CD4-positive, alpha-beta memory T cell (primary cell): ENCODE measurements around the gene MRNIP. TPM values are rescaled to one million over a fixed set of nuclear protein-coding genes. Genes with fewer than 3 reads are reported as not detected.
A peak's percentile ranks its signal among the peaks of the same experiment; 100 is the strongest.

Experiments
- CTCF ChIA-PET: fragments of 350-600 bp; sonication (Branson Sonifier 250); formaldehyde crosslinking; loops from one replicate; lab custom pipeline; 2021; ENCODE audit warnings: inconsistent platforms; ENCODE audit not compliant: partially characterized antibody; lab: Charles Lee
- POLR2A ChIA-PET: fragments of 350-600 bp; sonication (Branson Sonifier 250); formaldehyde crosslinking; loops from one replicate; lab custom pipeline; 2021; ENCODE audit not compliant: partially characterized antibody; lab: Charles Lee
- DNase-seq, 5 donors: peaks; one replicate each; pipeline versions ENCODE4 v3.0.0 to v3.0.0-alpha.2; 2020 to 2022; ENCODE audit warnings: mixed read lengths in 1 of 5
- H3K27ac ChIP-seq: one replicate; pipeline ENCODE4 v1.7.0; 2013; ENCODE audit warnings: low read depth, low read length
- H3K27me3 ChIP-seq: 2 replicates; pipeline ENCODE4 v1.7.0; 2013; ENCODE audit warnings: mild to moderate bottlenecking, low read length, moderate library complexity; ENCODE audit not compliant: insufficient read depth
- H3K36me3 ChIP-seq: 2 replicates; pipeline ENCODE4 v1.7.0; 2013; ENCODE audit warnings: mild to moderate bottlenecking, low read length, moderate library complexity; ENCODE audit not compliant: insufficient read depth
- H3K4me1 ChIP-seq: 2 replicates; pipeline ENCODE4 v1.7.0; 2013; ENCODE audit warnings: mild to moderate bottlenecking, low read length, moderate library complexity; ENCODE audit not compliant: insufficient read depth
- H3K4me3 ChIP-seq, 2 donors: one replicate each; pipeline ENCODE4 v1.7.0; 2013; ENCODE audit warnings: low read length in 2 of 2, mild to moderate bottlenecking in 1 of 2
- H3K9me3 ChIP-seq, 2 donors: one replicate each; pipeline ENCODE4 v1.7.0; 2013; ENCODE audit warnings: low read length in 2 of 2, control low read depth in 1 of 2; ENCODE audit not compliant: control insufficient read depth in 1 of 2
- H3K27ac Mint-ChIP-seq, 7 donors: one replicate each; pipeline ENCODE4 v1.8.0; 2020 to 2021; ENCODE audit warnings: mixed read lengths in 7 of 7, mild to moderate bottlenecking in 6 of 7, inconsistent platforms in 3 of 7, moderate library complexity in 3 of 7
- H3K27me3 Mint-ChIP-seq, 2 donors: one replicate each; pipeline ENCODE4 v1.8.0; 2020 to 2021; ENCODE audit warnings: mixed read lengths in 2 of 2
- H3K36me3 Mint-ChIP-seq, 2 donors: one replicate each; pipeline ENCODE4 v1.8.0; 2020 to 2021; ENCODE audit warnings: mixed read lengths in 2 of 2, inconsistent platforms in 1 of 2, mild to moderate bottlenecking in 1 of 2
- H3K4me1 Mint-ChIP-seq, 4 donors: one replicate each; pipeline ENCODE4 v1.8.0; 2020 to 2021; ENCODE audit warnings: mixed read lengths in 4 of 4, mild to moderate bottlenecking in 1 of 4
- H3K4me3 Mint-ChIP-seq, 8 donors: one replicate each; pipeline ENCODE4 v1.8.0; 2020 to 2021; ENCODE audit warnings: mixed read lengths in 8 of 8, mild to moderate bottlenecking in 7 of 8, moderate library complexity in 6 of 8, inconsistent platforms in 3 of 8
- H3K9me3 Mint-ChIP-seq, 8 donors: one replicate each; pipeline ENCODE4 v1.8.0; 2020 to 2021; ENCODE audit warnings: mixed read lengths in 8 of 8, mild to moderate bottlenecking in 5 of 8, inconsistent platforms in 3 of 8, moderate library complexity in 1 of 8
- intact Hi-C: fragments of 100-400 bp; cut with micrococcal nuclease; formaldehyde crosslinking; loops from one replicate; pipeline ENCODE4 v1.15.1; 2023
- polyA plus RNA-seq, 2 donors: library from polyadenylated mRNA; unstranded; fragments of 300-500 nt; fragmentation: Illumina TruSeq; gene quantifications; one replicate each; pipeline ENCODE4 v1.2.3, GENCODE V29; 2021
- total RNA-seq, 2 experiments: library from RNA; stranded (reverse); gene quantifications; one replicate each; pipeline ENCODE4 v1.2.3, GENCODE V29; 2021

The MRNIP gene
- total and polyA plus RNA-seq, 4 experiments from 2014 or later: 11.4 to 129 (median 70.9) TPM

DNA sequence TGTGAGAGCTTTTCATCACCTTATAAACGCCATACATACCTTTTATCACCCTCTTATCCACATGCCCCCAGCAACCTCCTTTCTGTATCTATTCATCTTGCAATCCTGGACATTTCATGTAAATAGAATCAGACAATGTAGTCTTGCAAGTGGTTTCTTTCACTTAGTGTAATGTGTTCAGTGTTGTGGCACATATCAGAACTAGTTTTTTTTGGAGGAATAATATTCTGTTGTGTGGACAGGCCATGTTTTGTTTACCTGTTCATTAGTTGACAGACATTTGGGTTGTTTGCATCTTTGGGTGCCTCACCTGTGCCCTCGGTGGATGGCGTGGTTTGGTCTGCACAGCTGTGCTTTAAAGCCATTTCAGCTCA, 36.6 kb downstream of the MRNIP start:
- peak overlapping the region in 1 of 2 donors; percentile 83 for H3K4me3 ChIP-seq
- Mint-ChIP-seq H3K9me3 (peaks cover 0 to 5% (median 0%) of the 10 kb centered on the region in 8 donors), H3K36me3 (peaks cover 22 to 54% of the 10 kb centered on the region in 2 donors), H3K27me3 (peaks cover 0 to 1% of the 10 kb centered on the region in 2 donors), H3K27ac (peak overlapping the region; percentile 96 to 99 (median 97)), H3K4me1 (peaks cover 30 to 77% (median 47%) of the 10 kb centered on the region in 4 donors), H3K4me3 (peak overlapping the region; percentile 93 to 98 (median 96))
- H3K27me3 ChIP-seq: no peaks in the 10 kb centered on the region
- ChIA-PET POLR2A (interaction anchor here (0.5 to 7.5 kb wide), 11 partner anchors 9 to 271 kb away, joined by 3 to 159 read pairs (median 5); partner anchors contain the start of genes LTC4S, MGAT4B, MRNIP and RUFY1), CTCF (interaction anchor here (1.1 to 1.6 kb wide), 5 partner anchors 12 to 25 kb away, joined by 3 to 5 read pairs (median 3); no protein-coding TSS in a partner anchor)
- no peak for DNase-seq
- peaks cover 42% of the 10 kb centered on the region for H3K36me3 ChIP-seq
- H3K4me1 ChIP-seq: peaks cover 52% of the 10 kb centered on the region
- peak overlapping the region; percentile 99 for H3K27ac ChIP-seq
- H3K9me3 ChIP-seq: no peaks in the 10 kb centered on the region
- intact Hi-C loops: no loop called here

DNA sequence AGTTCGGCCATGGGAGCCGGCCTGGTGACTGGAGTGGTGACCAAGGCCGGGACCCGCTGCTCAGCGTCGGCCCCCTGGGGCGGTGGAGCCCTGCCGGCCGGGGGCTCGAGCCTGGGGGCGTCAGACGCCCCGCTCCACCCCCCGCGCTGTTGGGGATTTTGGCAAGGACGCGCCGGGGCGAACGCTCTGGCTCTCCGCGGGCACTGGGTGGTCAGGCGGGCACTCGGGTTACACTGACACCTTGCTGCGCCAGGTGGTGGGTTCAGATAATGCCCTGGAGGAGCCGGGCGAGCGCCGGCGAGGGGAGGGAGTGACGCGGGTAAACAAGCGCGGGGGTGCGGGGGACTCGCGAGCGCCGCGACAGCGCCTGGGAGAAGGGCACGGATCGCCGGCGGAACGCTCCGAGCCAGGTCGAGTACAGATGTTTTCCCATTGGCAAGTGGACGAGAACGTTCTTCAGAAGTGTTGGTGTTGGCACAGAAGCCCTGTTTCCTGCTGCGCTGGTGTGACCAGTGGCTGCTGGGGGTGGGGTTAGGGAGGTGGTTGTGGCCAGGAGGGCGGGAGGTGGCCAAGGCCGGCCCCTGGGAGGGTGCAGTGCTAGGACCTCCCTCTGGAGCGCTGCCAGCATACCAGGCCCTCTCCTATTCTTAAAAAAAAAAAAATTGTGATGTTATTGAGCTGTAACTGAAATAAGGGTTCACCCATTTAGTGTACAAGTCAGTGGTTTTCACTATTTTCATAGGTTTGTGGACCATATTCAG, 37.1 kb downstream of the MRNIP start:
- no peaks in the 10 kb centered on the region for H3K27me3 ChIP-seq
- peaks cover 52% of the 10 kb centered on the region for H3K4me1 ChIP-seq
- H3K27ac ChIP-seq: peak overlapping the region; percentile 99
- H3K36me3 ChIP-seq: peaks cover 37% of the 10 kb centered on the region
- peaks cover 28 to 73% (median 46%) of the 10 kb centered on the region in 4 donors for H3K4me1 Mint-ChIP-seq
- H3K4me3 Mint-ChIP-seq: peak overlapping the region; percentile 93 to 98 (median 96)
- H3K9me3 ChIP-seq: no peaks in the 10 kb centered on the region
- H3K36me3 Mint-ChIP-seq: peaks cover 18 to 48% of the 10 kb centered on the region in 2 donors
- ChIA-PET CTCF (interaction anchor here (1.0 to 2.1 kb wide), 7 partner anchors 13 to 25 kb away, joined by 3 to 15 read pairs (median 3); no protein-coding TSS in a partner anchor), POLR2A (interaction anchor here (0.5 to 7.5 kb wide), 21 partner anchors 10 to 271 kb away, joined by 3 to 159 read pairs (median 6); partner anchors contain the start of genes HNRNPH1, LTC4S, MAML1 and MGAT4B)
- peak overlapping the region; percentile 96 to 99 (median 97) for H3K27ac Mint-ChIP-seq
- peak; percentile 89 to 92 (median 90) for DNase-seq
- intact Hi-C loops: loop anchor here (1.0 to 2.0 kb wide), 2 partner anchors 15 to 123 kb away; partner anchors contain the start of genes CANX and MGAT4B
- peaks cover 0 to 1% of the 10 kb centered on the region in 2 donors for H3K27me3 Mint-ChIP-seq
- H3K9me3 Mint-ChIP-seq: peaks cover 0 to 5% (median 0%) of the 10 kb centered on the region in 8 donors
- H3K4me3 ChIP-seq: peak overlapping the region; percentile 50 to 83

DNA sequence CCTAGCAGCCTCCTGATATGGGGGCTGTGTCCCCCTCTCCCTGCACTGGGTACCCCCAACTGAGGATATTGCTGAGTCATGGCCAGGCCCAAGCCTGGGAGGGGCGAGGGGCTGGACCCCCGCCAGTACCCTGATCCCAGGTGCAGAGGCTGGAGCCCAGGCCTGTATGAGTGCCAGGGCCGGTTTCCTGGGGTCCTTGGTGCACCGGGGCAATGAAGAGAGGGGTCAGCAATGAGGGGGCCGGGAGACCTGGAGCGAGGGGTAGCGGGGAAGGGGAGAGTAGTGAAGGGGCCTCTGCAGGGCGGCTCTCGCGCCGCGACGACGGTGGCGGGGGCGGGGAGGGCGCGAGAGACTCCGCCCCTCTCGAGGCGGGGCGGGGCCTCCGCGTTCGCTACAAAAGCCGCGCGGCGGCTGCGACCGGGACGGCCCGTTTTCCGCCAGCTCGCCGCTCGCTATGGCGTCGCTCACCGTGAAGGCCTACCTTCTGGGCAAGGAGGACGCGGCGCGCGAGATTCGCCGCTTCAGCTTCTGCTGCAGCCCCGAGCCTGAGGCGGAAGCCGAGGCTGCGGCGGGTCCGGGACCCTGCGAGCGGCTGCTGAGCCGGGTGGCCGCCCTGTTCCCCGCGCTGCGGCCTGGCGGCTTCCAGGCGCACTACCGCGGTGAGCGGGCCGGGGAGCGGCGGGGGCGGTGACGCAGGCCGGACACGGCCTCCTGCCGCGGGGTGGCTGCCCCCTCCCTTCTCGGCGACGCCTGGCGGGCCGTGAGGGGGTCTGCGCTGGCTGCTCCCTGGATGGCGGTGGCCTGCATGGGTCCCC, 37.9 kb downstream of the MRNIP start, which contains the start of gene SQSTM1:
SQSTM1 (plus strand) TSS at position 423 of the 815 bp plus-strand sequence; CDS start at position 455, 32 bp downstream.
- Histone ChIP-seq H3K36me3 (peaks cover 34% of the 10 kb centered on the region), H3K27me3 (no peaks in the 10 kb centered on the region), H3K9me3 (no peaks in the 10 kb centered on the region), H3K27ac (peak within 1 kb of the TSS; percentile 99), H3K4me1 (peaks cover 52% of the 10 kb centered on the region), H3K4me3 (peak within 1 kb of the TSS; percentile 50 to 83)
- CTCF ChIA-PET: interaction anchor here (1.0 to 2.1 kb wide), 3 partner anchors 14 to 25 kb away, joined by 3 to 15 read pairs (median 4); no protein-coding TSS in a partner anchor
- DNase-seq: peak; percentile 76 to 85 (median 81)
- Mint-ChIP-seq H3K27ac (peak within 1 kb of the TSS; percentile 96 to 99 (median 97)), H3K9me3 (peaks cover 0 to 5% (median 0%) of the 10 kb centered on the region in 8 donors), H3K36me3 (peaks cover 17 to 41% of the 10 kb centered on the region in 2 donors), H3K27me3 (peaks cover 0 to 2% of the 10 kb centered on the region in 2 donors), H3K4me1 (peaks cover 29 to 66% (median 48%) of the 10 kb centered on the region in 4 donors), H3K4me3 (peak within 1 kb of the TSS; percentile 93 to 98 (median 96))
- intact Hi-C loops: loop anchor here (1.0 to 2.0 kb wide), 4 partner anchors 14 to 122 kb away; partner anchors contain the start of genes CANX, MAML1, MGAT4B and MRNIP
- POLR2A ChIA-PET: interaction anchor here (0.6 to 7.5 kb wide), 18 partner anchors 10 to 261 kb away, joined by 3 to 159 read pairs (median 9); partner anchors contain the start of genes HNRNPH1, LTC4S, MAML1 and MGAT4B

DNA sequence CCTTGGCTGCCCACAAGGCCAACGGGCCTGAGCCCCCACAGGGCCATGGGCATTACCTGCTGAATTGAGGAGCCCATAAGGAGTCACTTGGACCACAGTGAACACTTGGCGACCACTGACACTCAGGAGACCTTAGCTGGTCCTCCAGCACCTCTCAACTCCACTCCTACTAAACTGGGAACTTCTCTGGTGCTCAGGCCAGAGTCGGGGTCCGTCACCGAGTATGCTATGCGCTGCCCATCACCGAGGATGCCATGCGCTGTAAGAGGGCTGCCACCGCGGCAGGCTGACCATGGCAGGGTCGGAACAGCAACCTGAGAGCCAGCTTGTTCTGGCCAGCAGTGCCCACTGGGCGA, 38.5 kb downstream of the MRNIP start:
- H3K27ac Mint-ChIP-seq: peak overlapping the region; percentile 90 to 97 (median 95)
- no peaks in the 10 kb centered on the region for H3K9me3 ChIP-seq
- intact Hi-C loops: loop anchor here (1.0 to 2.0 kb wide), 3 partner anchors 38 to 121 kb away; partner anchors contain the start of genes CANX, MAML1 and MRNIP
- peaks cover 0 to 4% of the 10 kb centered on the region in 2 donors for H3K27me3 Mint-ChIP-seq
- DNase-seq: no peak
- H3K27me3 ChIP-seq: no peaks in the 10 kb centered on the region
- ChIA-PET CTCF (interaction anchor here (1.0 to 2.1 kb wide), 4 partner anchors 14 to 24 kb away, joined by 3 to 15 read pairs (median 4); no protein-coding TSS in a partner anchor), POLR2A (interaction anchor here (0.7 to 7.5 kb wide), 19 partner anchors 9 to 1194 kb away, joined by 3 to 159 read pairs (median 6); partner anchors contain the start of genes CLK4, HNRNPH1, LTC4S and MAML1)
- peaks cover 28% of the 10 kb centered on the region for H3K36me3 ChIP-seq
- H3K4me3 ChIP-seq: peak overlapping the region; percentile 39 to 83
- peaks cover 16 to 37% of the 10 kb centered on the region in 2 donors for H3K36me3 Mint-ChIP-seq
- H3K4me1 ChIP-seq: peaks cover 52% of the 10 kb centered on the region
- H3K27ac ChIP-seq: peak overlapping the region; percentile 99
- peaks cover 0 to 5% (median 0%) of the 10 kb centered on the region in 8 donors for H3K9me3 Mint-ChIP-seq
- H3K4me3 Mint-ChIP-seq: peak overlapping the region; percentile 73 to 88 (median 80)
- peaks cover 30 to 64% (median 47%) of the 10 kb centered on the region in 4 donors for H3K4me1 Mint-ChIP-seq

DNA sequence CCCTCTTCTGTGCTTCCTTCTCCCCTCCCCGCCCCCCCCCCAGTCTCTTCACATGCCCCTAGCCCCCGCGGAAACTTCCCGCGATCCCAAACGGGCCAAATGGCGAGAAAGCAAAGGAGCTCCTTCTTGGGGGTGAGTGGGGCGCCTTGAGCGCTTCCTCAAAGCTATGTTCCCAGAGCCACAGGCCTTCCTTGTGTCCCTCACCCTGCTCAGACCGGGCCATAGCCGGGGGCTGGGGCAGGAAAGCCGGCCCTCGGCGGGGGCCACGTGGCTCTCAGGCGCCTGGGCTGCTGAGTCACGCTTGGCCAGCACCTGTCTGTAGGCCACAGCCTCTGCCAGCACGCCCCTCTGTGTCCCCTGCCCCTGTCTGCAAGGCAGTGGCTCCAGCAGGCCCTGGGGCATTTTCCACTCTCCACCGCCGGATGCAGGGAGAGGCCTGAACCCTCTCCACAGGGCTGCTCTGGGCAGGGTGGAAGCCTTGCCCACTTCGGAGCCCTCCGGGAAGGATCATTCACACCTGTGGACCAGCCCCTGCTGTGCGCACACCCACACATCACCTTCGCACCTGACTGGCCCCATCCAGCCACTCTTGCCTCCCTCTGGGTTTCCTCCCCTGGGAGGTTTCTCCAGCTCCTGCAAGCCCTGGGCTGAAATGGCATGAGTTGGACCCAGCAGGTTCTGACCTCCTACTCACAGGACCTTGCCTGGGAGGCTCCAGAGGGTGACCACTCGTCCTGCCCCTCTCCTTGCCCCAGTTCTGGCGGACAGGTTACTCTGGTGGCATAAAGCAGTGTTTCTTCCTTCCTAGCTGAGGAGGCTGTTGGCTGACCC, 39.1 kb downstream of the MRNIP start:
- Histone ChIP-seq H3K4me3 (peak overlapping the region in 1 of 2 donors; percentile 83), H3K9me3 (no peaks in the 10 kb centered on the region), H3K4me1 (peaks cover 52% of the 10 kb centered on the region), H3K27ac (peak overlapping the region; percentile 99), H3K27me3 (no peaks in the 10 kb centered on the region), H3K36me3 (peaks cover 22% of the 10 kb centered on the region)
- ChIA-PET CTCF (interaction anchor here (1.0 to 2.1 kb wide), 4 partner anchors 14 to 18 kb away, joined by 3 to 15 read pairs (median 3); no protein-coding TSS in a partner anchor), POLR2A (interaction anchor here (0.9 to 7.5 kb wide), 17 partner anchors 9 to 1193 kb away, joined by 3 to 159 read pairs (median 12); partner anchors contain the start of genes CLK4, HNRNPH1, LTC4S and MAML1)
- peaks cover 0 to 5% (median 0%) of the 10 kb centered on the region in 8 donors for H3K9me3 Mint-ChIP-seq
- H3K4me1 Mint-ChIP-seq: peaks cover 27 to 58% (median 42%) of the 10 kb centered on the region in 4 donors
- peak overlapping the region; percentile 90 to 97 (median 95) for H3K27ac Mint-ChIP-seq
- H3K4me3 Mint-ChIP-seq: peak overlapping the region; percentile 73 to 88 (median 80)
- DNase-seq: peak in 3 of 5 donors; percentile 31 to 70 (median 34)
- H3K27me3 Mint-ChIP-seq: peaks cover 0 to 4% of the 10 kb centered on the region in 2 donors
- intact Hi-C loops: loop anchor here (1.0 to 2.0 kb wide), 3 partner anchors 39 to 121 kb away; partner anchors contain the start of genes CANX, MAML1 and MRNIP
- H3K36me3 Mint-ChIP-seq: peaks cover 10 to 31% of the 10 kb centered on the region in 2 donors
